Measurements from ENCODE around the gene PLA2G2A. TPM values are rescaled to one million over a fixed set of nuclear protein-coding genes. Genes with fewer than 3 reads are reported as not detected.
"Not testable (repeated sequence)": the region's sequence is repeated elsewhere in the genome, so short reads cannot be mapped to it uniquely, and the experiment has no call there.

The PLA2G2A gene
- polyA plus RNA-seq, 4 donors = 0.18 to 0.25 TPM; not detected in 2

DNA sequence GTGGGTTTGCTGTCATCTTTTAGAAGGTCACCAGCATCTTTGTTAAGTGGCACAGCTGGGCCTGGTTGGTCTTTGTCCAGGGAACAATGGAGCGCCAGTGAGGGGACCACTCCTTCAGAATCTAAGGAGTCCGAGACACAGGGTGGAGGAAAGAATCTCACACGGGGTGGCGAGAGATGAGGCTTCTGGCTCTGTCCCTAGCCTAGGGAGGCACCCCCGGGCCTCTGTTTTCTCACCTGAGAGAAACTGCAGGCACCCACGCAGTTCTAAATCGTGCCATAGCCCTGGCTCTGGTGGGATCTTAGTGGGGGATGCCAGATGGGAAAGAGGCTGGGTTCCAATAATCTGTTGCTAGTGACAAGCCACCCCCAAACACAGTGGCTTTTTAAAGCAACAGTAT is 45.1 kb downstream of the PLA2G2A start:
- no peak for DNase-seq (ENCODE audit: low read depth in 4 of 4, low spot score in 3 of 4)

DNA sequence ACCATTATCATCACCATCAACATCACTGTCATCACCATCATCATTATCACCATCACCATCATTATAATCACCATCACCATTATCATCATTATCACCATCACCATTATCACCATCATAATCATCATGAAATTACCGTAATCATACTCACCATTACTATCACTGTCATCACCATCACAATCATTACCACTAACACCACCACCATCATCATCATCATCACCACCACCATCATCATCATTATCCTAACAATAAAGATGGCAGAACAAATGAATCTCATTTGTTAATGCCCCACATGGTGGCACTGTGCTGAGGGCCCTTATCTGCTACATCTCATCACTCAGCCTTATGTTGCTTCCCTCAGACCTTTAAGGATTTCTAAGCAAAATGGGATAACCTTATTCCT is 46.6 kb downstream of the PLA2G2A start:
- DNase-seq (ENCODE audit: low read depth in 4 of 4, low spot score in 3 of 4) = no peak

DNA sequence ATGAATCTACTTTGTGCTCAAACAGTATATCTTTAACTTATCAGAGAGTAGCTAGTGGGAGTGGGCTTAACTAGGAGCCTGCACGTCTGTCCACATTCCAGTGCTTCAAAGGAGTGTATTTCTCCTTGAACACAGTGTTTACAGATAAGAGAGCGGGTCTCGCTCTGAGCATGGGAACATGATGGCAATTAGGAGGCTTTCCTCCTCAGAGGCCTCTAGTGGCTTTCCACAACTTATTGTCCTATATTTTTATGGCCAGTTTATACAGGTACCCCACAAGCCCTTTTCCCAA is 52.3 kb downstream of the PLA2G2A start:
- DNase-seq (ENCODE audit: low read depth in 4 of 4, low spot score in 3 of 4) = not testable (repeated sequence)

DNA sequence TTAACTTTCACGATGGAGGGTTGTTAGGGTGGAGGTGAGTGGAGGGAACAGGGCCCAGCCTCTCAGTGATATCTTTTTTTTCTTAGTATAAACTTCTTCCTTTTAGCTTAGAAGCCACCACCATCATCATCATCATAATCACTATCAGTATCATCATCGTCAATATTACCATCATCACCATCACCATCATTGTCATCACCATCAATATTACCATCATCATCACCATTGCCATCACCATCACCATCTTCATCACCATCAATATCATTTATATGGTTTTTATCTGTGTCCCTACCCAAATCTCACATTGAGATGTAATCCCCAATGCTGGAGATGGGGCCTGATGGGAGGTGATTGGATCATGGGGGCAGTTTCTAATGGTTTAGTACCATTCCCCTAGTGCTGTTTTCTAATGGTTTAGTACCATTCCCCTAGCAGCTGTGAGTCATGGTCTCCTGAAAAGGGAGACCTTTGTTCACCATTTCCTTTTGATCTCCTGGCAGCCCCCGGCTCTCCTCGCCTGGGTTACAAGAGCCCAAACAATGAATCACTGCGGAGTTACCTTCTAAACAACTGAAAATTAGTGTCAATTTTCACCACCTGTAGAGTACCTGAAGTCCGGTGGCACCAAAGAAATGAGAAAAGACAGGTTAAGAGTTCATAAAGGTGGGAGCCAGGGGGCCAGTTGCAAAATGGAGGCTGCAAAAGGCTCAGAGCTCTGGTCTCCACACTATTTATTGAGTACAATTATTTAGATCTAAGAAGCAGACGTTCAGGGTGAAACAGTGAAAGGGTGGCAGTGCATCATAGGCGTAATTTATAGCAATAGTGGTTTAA is 52.9 kb downstream of the PLA2G2A start:
- DNase-seq (ENCODE audit: low read depth in 4 of 4, low spot score in 3 of 4) = no peak

Other genes with a start within 250 kb of the PLA2G2A start
- gene TMCO4, start 179.7 kb downstream of the PLA2G2A start, polyA plus RNA-seq (ENCODE audit: insufficient read length in 4 of 4) = 10 to 100 TPM in 3 of 4 donors, 1 to 10 TPM in 1; 5.2 to 23.8 (median 16.1) TPM
- under 1 TPM in 3 of 4 donors, not detected in 1; 0.12 to 0.34 (median 0.29) TPM for gene RNF186, start 164.3 kb downstream of the PLA2G2A start, polyA plus RNA-seq (ENCODE audit: insufficient read length in 4 of 4)
- 10 to 100 TPM; 17.0 to 30.7 (median 21.3) TPM for gene OTUD3, start 97.2 kb downstream of the PLA2G2A start, polyA plus RNA-seq (ENCODE audit: insufficient read length in 4 of 4)
- not detected for gene PLA2G2E, start 56.0 kb downstream of the PLA2G2A start, polyA plus RNA-seq (ENCODE audit: insufficient read length in 4 of 4)
- gene PLA2G5, start 90.6 kb upstream of the PLA2G2A start, polyA plus RNA-seq (ENCODE audit: insufficient read length in 4 of 4) = not detected
- gene PLA2G2D, start 139.9 kb upstream of the PLA2G2A start, polyA plus RNA-seq (ENCODE audit: insufficient read length in 4 of 4) = under 1 TPM in 2 of 4 donors, not detected in 2; 0.08 to 0.11 TPM
- 1 to 10 TPM in 1 of 4 donors, under 1 TPM in 2, not detected in 1; 0.13 to 1.0 (median 0.93) TPM for gene PLA2G2F, start 159.7 kb upstream of the PLA2G2A start, polyA plus RNA-seq (ENCODE audit: insufficient read length in 4 of 4)
- 1 to 10 TPM; 2.2 to 6.5 (median 5.7) TPM for gene UBXN10, start 206.5 kb upstream of the PLA2G2A start, polyA plus RNA-seq (ENCODE audit: insufficient read length in 4 of 4)
- under 1 TPM in 3 of 4 donors, not detected in 1; 0.09 to 0.26 (median 0.14) TPM for gene PLA2G2C, start 206.9 kb upstream of the PLA2G2A start, polyA plus RNA-seq (ENCODE audit: insufficient read length in 4 of 4)

Measured in left renal pelvis (tissue), 4 donors.